Muscle layer of duodenum (tissue), 2 donors: ENCODE data around the gene SAC3D1.

ENCODE experiments used
- H3K27ac ChIP-seq: one replicate; pipeline ENCODE4 v1.7.0; 2013; ENCODE audit warnings: mild to moderate bottlenecking, low read length
- H3K27me3 ChIP-seq: one replicate; pipeline ENCODE4 v1.7.0; 2013; ENCODE audit warnings: low read depth, mild to moderate bottlenecking, control low read depth, low read length
- H3K36me3 ChIP-seq, 2 donors: one replicate each; pipeline ENCODE4 v1.7.0; 2013; ENCODE audit warnings: low read length in 2 of 2, control low read depth in 1 of 2, mild to moderate bottlenecking in 1 of 2; ENCODE audit not compliant: insufficient read depth in 2 of 2, control insufficient read depth in 1 of 2
- H3K4me1 ChIP-seq, 2 donors: one replicate each; pipeline ENCODE4 v1.7.0; 2013; ENCODE audit warnings: low read length in 2 of 2, mild to moderate bottlenecking in 2 of 2, control low read depth in 1 of 2, moderate library complexity in 1 of 2; ENCODE audit not compliant: insufficient read depth in 2 of 2, control insufficient read depth in 1 of 2
- H3K4me3 ChIP-seq, 2 donors: one replicate each; pipeline ENCODE4 v1.7.0; 2013; ENCODE audit warnings: low read length in 2 of 2, low read depth in 1 of 2, mild to moderate bottlenecking in 1 of 2
- H3K9me3 ChIP-seq, 2 donors: one replicate each; pipeline ENCODE4 v1.7.0; 2013; ENCODE audit warnings: low read length in 2 of 2, control low read depth in 1 of 2, mild to moderate bottlenecking in 1 of 2; ENCODE audit not compliant: control insufficient read depth in 1 of 2
- donor health status: healthy.

SAC3D1 gene

GRCh38 chr11:65027213-65028067 lies 13.6 kb upstream of the SAC3D1 start, which contains the start of gene SNX15:
SNX15 (plus strand) TSS chr11:65027439; CDS start chr11:65027538, 99 bp downstream.
- H3K4me1 ChIP-seq = peaks cover 5 to 11% of the 10 kb centered on the region in 2 donors
- no peaks in the 10 kb centered on the region for H3K9me3 ChIP-seq
- no peaks in the 10 kb centered on the region for H3K27me3 ChIP-seq
- H3K4me3 ChIP-seq = peak within 1 kb of the TSS; percentile 77 to 84
- peak within 1 kb of the TSS; percentile 93 for H3K27ac ChIP-seq
- H3K36me3 ChIP-seq = peaks cover 4 to 14% of the 10 kb centered on the region in 2 donors

- peaks cover 20 to 46% of the 10 kb centered on the region in 2 donors for H3K36me3 ChIP-seq
- H3K4me3 ChIP-seq = no peak overlapping the region
These were observed 8.8 kb upstream of the SAC3D1 start for GRCh38 chr11:65032216-65032615.

DNA sequence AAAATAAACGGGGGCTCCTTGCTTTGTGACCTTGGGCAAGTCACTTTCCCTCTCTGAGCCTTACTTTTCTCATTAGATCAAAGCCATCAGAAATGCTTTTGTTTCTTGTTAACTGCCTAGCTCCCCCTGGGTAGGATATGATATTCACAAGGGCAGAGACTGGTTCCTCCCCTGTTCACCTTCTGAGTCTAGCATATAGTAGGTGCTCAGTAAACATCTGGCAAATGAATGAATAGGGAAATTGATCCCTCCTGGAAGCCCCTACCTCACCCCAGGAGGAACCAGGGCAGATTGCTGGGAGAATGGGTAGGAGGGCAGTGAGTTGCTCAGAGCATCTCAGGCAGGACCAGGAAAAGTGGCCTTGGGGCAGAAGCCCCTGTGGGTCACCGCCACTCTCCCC lies 6.6 kb upstream of the SAC3D1 start:
- Histone ChIP-seq H3K4me3 (no peak overlapping the region), H3K27me3 (no peaks in the 10 kb centered on the region), H3K27ac (no peak overlapping the region), H3K9me3 (no peaks in the 10 kb centered on the region), H3K4me1 (no peaks in the 10 kb centered on the region), H3K36me3 (peaks cover 31 to 61% of the 10 kb centered on the region in 2 donors)

More at GRCh38 chr11:65032216-65032615, 8.8 kb upstream of the SAC3D1 start:
- no peaks in the 10 kb centered on the region for H3K9me3 ChIP-seq
- no peak overlapping the region for H3K27ac ChIP-seq
- no peaks in the 10 kb centered on the region for H3K27me3 ChIP-seq
- H3K4me1 ChIP-seq = peaks cover 5 to 11% of the 10 kb centered on the region in 2 donors

- no peak overlapping the region for H3K4me3 ChIP-seq
- H3K4me1 ChIP-seq = peaks cover 0 to 8% of the 10 kb centered on the region in 2 donors
- H3K9me3 ChIP-seq = no peaks in the 10 kb centered on the region
- H3K27me3 ChIP-seq = no peaks in the 10 kb centered on the region
- no peak overlapping the region for H3K27ac ChIP-seq
- peaks cover 31 to 61% of the 10 kb centered on the region in 2 donors for H3K36me3 ChIP-seq
These were observed 5.4 kb upstream of the SAC3D1 start for GRCh38 chr11:65035579-65035978.

GRCh38 chr11:65036931-65037330 lies 4.1 kb upstream of the SAC3D1 start:
- Histone ChIP-seq H3K4me3 (no peak overlapping the region), H3K4me1 (peaks cover 0 to 13% of the 10 kb centered on the region in 2 donors), H3K9me3 (no peaks in the 10 kb centered on the region), H3K27me3 (no peaks in the 10 kb centered on the region), H3K36me3 (peaks cover 31 to 52% of the 10 kb centered on the region in 2 donors), H3K27ac (no peak overlapping the region)

DNA sequence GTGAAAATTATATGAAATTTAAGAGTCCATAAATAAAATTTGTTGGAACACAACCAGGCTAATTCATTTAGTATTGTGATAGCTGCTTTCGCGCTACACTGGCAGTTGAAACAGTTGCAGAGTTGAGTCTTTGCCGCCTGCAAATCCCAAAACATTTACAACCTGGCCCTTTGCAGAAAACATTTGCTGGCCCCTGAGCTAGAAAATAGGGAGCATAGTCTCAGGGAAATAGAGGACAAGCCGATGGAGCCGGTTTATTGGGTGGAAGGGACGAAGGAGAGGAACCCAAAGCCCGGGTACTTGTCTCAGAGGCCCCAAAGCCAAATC lies 527 bp upstream of the SAC3D1 start:
- Histone ChIP-seq H3K9me3 (no peaks in the 10 kb centered on the region), H3K27me3 (no peaks in the 10 kb centered on the region), H3K4me3 (peak overlapping the region; percentile 59 to 95), H3K27ac (peak overlapping the region; percentile 51), H3K4me1 (peaks cover 0 to 27% of the 10 kb centered on the region in 2 donors), H3K36me3 (peaks cover 20 to 32% of the 10 kb centered on the region in 2 donors)

DNA sequence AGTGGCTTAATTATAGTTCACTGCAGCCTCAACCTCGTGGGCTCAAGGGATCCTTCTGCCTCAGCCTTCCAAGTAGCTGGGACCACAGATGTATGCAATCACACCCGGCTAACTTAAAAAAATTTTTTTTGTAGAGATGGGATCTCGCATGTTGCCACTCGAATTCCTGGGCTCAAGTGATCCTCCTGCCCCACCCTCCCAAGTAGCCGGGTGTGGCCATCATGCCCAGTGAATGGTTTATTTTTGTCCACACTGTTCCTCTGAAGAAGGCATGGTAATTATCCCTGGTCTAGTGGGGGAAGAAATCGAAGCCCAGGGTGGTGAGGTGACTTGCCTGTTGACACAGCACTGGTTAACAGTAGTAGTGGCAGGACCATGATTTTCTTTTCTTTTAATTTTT lies 1.9 kb downstream of the SAC3D1 start:
- no peaks in the 10 kb centered on the region for H3K27me3 ChIP-seq
- H3K4me1 ChIP-seq = peaks cover 0 to 38% of the 10 kb centered on the region in 2 donors
- H3K27ac ChIP-seq = no peak overlapping the region
- no peaks in the 10 kb centered on the region for H3K9me3 ChIP-seq
- H3K36me3 ChIP-seq = peaks cover 8 to 13% of the 10 kb centered on the region in 2 donors
- no peak overlapping the region for H3K4me3 ChIP-seq

DNA sequence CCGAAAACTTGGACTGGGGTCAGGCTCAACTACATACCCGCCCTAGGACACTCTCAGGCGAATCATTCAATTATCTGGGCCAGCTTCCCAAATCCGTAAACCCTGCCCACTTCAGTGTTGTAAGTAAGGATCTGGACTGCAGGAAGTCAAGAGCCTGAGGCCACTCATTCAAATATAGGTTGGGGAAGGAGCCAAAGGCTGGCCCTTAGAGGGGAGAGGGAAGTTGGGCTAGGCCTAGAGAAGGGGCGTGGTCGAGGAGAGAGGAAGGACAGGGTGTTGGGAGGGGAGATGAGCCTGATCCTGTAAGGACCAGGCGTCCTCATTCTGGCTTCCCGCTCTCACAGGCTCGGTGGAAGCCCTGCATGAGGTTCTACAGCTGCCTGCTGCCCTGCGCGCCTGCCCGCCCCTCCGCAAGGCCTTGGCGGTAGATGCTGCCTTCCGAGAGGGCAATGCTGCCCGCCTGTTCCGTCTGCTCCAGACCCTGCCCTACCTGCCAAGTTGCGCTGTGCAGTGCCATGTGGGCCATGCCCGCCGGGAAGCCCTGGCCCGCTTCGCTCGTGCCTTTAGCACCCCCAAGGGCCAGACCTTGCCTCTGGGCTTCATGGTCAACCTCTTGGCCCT lies 3.0 kb downstream of the SAC3D1 start:
- peaks cover 4 to 5% of the 10 kb centered on the region in 2 donors for H3K36me3 ChIP-seq
- H3K4me3 ChIP-seq = no peak overlapping the region
- no peak overlapping the region for H3K27ac ChIP-seq
- no peaks in the 10 kb centered on the region for H3K27me3 ChIP-seq
- no peaks in the 10 kb centered on the region for H3K9me3 ChIP-seq
- H3K4me1 ChIP-seq = peaks cover 0 to 44% of the 10 kb centered on the region in 2 donors

- Histone ChIP-seq H3K9me3 (no peaks in the 10 kb centered on the region), H3K4me3 (no peak overlapping the region), H3K4me1 (peaks cover 0 to 41% of the 10 kb centered on the region in 2 donors), H3K27ac (no peak overlapping the region), H3K27me3 (no peaks in the 10 kb centered on the region), H3K36me3 (peaks cover 4 to 5% of the 10 kb centered on the region in 2 donors)
These were observed 4.1 kb downstream of the SAC3D1 start for GRCh38 chr11:65045061-65045460.

GRCh38 chr11:65045728-65046127 lies 4.7 kb downstream of the SAC3D1 start:
- H3K36me3 ChIP-seq = peaks cover 4 to 5% of the 10 kb centered on the region in 2 donors
- no peak overlapping the region for H3K27ac ChIP-seq
- H3K4me1 ChIP-seq = peaks cover 0 to 36% of the 10 kb centered on the region in 2 donors
- H3K27me3 ChIP-seq = no peaks in the 10 kb centered on the region
- no peak overlapping the region for H3K4me3 ChIP-seq
- no peaks in the 10 kb centered on the region for H3K9me3 ChIP-seq

DNA sequence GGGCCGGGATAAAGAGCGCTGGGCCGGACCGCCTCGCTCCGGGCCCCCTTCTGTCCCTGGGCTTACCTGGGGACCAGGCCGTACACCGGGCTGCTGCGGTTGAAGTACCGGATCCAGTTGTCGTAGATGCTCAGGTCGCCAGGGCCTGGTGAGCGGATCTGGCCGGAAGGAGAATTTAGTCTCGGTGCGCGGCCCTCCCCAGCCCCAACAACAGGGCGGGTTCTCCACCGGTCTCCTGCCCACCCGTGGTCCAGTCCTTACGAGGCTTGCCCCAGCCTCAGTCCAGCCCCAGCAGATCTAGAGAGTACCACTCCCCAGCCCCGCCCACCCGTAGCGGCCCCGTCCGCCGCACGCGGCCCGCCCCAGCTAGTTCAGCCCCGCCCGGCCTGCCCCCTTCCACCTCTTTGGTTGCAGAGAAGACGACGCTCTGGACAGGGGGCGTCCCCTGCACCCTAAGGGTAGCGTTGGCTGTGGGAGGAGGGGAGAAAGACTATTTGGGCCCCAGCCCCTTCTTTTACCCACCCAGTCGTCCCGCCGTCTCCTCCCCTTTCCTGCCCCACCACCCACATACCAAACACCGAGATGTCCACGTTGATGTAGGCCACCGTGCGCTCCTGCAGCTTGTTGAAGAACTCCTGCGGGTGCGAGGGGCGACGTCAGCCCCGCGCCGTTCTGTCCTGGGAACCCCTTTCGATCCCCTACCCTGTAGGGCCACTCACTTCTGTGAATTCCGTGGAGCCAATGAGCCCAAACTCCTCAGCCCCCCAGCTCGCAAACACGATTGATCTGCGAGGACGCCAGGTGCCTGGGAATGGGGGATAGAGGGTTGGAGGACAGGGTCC lies 6.8 kb downstream of the SAC3D1 start:
- H3K9me3 ChIP-seq = no peaks in the 10 kb centered on the region
- H3K36me3 ChIP-seq = peaks cover 4 to 5% of the 10 kb centered on the region in 2 donors
- H3K27ac ChIP-seq = no peak overlapping the region
- no peaks in the 10 kb centered on the region for H3K27me3 ChIP-seq
- H3K4me3 ChIP-seq = peak overlapping the region; percentile 57 to 74
- peaks cover 0 to 23% of the 10 kb centered on the region in 2 donors for H3K4me1 ChIP-seq
